NCI-H82 treated with DMSO at 0.1 percent for 48 hours (cell line): ENCODE data around the gene UNC119.
"Not testable (repeated sequence)": the region's sequence is repeated elsewhere in the genome, so short reads cannot be mapped to it uniquely, and the experiment has no call there.

Experiments used
- DNase-seq: peaks from one replicate; lab custom pipeline; 2025; ENCODE audit not compliant: unreplicated experiment; lab: John Stamatoyannopoulos, UW

The UNC119 gene

DNA sequence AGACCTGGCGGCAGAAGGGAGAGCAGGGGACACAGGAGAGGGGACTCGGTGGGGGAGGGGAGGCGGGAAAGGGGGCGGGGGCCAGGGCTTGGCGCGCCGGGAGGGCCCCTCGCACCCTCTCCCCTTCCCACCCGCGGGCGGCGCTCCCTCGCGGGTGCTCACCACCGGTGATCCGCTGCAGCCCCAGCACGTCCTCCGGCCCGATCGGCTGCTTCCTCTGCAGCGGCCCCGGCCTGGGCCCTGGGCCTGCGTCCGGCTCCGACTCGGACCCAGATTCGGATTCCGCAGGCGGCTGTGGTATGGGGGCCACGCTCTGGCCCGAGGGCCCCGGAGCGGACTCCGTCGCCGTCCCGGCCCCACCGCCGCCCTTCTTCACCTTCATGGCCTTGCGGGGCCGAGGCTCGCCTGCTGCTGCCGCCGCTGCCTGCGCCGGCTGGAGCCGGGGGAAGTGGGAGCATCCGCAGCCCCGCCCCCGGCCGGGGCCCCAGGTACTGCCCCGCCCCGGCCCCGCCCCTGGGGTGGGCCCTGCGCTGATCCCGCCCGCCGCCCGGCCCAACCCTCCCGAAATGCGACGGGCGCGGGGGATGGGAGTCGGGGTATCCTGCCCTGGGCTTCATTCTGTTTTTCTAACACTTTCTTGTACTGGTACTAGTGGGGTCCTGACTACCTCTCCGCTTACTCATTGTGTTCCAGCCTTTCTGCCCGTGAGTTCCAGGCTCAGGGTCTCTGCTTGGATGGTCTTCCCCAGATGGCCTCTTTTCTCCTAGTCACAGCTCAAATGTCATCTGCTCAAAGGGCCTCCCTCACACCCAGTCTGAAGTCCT, at the start of gene UNC119:
Gene UNC119 (minus strand): TSS at position 449 of the 824 bp plus-strand sequence. CDS start 67 bp downstream, at position 382.
- peak; percentile 75 for DNase-seq

DNA sequence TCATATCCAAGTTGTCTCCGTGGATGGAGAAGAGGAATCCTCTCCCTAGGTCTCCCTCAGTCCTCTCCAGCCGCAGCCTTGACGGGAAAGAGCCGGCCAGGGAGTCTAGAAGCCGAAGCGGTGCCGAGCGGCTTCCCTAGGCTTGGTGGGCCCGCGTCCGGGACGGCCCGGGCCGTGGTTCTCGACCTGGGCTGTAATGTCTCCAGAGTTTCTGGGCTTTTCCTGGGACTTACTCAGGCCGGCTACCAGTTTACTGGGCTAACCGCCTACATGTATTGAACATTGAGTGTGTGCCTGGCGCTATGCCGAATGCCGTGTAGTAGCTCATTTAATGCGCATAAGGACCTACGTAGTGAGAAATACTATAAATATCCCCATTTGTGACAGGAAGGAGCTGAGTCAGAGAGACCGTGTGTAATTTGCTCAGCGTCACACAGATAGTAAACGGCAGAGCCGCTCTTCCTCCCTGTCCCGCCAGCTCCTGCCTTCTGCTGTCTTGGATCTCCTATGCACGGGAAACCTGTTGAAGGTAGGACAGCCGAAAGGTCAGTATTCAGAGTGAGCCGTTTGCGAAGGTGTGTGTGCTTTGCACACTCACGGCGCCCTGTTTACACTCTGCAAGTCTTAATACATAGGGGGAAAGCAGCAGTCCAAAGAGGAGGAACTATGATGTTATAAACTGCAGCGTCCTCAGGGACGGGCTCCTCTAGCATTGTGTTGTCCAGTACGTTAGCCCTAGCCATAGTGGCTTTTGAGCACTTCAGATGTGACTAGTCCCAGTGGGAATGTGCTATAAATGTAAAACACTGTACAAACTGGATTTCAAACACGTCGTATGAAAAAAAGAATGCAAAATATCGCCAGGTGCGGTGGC, 47.1 kb upstream of the UNC119 start:
- peak; percentile 65 for DNase-seq

DNA sequence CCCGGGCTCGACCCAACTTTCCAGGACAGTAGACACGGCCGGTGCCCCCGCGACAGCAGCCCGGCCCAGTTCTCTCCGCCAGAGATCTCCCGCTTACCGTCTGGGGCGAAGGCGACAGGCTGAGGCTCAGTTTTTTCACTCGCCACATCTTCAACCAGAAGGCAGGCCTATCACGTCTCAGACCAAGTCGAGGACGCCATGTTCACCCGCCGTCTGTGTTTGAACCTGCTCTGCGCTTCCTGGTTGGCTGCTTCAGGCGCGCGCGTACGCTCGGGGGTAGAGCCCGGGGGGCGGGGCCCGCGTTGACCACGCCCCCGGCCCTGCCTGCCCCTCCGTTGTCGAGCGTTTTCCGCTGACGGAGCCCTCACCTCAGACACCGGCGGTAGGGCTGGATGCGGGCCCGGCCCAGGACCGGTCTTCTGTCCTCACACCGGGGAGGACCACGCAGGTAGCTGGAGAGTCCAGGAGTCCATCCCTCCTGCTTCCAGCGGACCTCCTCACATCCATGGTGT, 46.4 kb upstream of the UNC119 start, which contains the start of gene SPAG5:
Gene SPAG5 (minus strand): TSS at position 227 of the 512 bp plus-strand sequence. CDS start 79 bp downstream, at position 148.
- DNase-seq, result peak; percentile 92

DNA sequence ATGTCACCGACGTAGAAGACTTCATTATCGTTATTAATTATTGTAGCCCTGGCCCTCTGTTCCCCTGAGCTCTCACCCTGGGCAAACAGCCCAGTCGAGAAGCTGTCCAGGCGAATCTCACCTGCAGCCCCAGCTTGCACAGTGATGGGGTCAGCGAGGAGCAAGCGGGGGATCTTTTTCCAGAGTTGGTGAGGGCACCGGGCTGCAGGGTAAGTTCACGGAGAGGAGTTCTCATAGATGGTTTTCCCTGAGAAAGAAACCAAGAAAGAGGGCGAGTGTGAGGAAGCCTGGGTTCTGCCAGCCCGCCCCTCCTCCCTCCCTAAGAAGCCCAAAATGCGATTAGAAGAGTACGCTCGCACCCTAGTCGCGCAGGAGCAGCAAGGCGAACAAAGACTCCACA, 46.0 kb upstream of the UNC119 start:
- peak; percentile 86 for DNase-seq

DNA sequence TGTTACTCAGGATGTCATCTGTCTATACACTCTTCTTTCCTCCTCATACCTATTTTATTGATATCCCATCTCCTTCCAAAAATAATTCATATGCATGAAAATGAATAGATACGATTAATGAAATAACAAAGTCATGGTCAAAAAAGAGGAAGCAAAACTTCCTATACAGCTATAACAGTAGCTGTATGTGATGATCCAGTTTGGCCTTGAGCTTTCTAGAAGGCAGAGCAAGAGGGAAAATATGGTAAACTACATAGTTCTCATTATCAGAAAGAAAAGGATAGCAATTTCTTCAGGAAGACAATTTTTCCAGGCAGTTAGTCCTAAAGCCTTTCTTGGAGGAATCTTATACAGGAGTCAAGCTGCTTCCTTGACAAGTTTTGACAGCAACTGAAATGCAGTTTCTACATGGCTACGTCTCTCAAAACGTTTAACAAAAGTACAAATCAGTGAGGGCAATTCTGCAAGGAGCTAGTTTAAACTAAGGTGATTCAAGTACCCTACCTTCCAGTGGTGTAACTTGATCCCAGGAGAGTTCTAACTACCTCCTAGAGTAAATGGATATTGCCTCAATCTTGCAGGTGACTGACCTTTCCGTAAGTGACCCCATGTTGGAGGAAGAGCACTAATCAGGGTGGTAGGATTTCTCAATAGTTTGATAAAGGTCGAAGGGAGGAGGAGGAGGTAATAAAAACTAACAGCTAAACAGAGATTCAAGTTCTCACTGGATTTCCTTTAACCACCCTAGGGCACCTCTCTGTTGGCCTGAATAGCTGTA, 45.4 kb upstream of the UNC119 start:
- no peak for DNase-seq

DNA sequence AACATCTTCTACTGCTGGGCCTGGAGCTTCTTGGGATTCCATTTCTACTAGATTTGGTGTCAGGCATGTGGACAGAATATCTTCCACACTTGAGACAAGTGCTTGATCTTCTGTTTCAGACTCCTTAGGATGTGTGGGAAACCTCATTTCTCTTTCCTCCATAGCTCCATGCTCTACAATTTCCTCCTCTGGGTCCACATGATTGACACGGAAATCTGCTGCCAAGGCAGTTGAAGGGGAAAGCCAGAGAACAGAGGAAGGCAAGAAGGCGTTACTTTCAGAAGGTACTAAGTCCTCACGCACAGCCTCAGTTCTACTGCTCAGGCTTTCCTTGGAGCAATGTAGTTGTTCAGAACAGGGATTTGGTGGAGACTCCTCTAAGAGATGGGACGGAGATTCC, 39.8 kb upstream of the UNC119 start:
- no peak for DNase-seq

DNA sequence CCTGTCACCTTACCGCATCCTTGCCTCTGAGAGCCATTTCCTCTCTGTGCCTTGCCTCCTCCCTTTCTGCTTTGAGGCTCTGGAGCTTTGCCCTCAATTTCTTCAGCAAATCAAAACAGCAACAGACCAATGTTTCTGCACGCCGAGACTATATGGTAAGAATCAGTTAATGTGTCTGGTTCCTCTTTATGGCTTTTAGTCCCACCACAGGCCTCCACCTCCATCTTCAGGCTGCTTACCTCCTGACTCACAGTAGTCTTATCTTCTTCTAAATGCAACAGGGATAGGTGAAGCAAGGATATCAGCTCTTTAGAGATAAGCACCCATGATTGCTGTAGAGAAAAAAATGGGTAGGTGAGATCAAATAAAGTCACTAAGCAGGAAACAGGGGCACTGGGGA, 33.4 kb upstream of the UNC119 start:
- DNase-seq, result no peak

DNA sequence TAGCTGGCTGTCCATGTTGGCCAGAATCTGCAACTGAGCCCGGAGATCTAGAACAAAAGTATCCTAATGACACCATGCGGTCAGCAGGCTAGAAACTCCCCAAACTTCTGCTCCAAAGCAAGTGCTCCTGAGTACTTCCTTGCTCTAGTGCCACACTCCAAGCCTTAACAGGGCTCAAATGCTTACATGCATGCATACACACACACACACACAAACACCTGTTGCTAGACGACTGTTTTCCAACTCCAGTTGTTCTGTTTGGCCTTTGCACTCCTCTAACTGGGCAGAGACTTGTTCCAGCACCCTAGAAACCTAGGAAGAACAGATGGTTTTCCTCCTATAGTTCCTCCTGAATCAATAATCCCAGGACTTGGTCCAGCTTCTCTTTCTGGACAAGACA, 32.0 kb upstream of the UNC119 start:
- no peak for DNase-seq

DNA sequence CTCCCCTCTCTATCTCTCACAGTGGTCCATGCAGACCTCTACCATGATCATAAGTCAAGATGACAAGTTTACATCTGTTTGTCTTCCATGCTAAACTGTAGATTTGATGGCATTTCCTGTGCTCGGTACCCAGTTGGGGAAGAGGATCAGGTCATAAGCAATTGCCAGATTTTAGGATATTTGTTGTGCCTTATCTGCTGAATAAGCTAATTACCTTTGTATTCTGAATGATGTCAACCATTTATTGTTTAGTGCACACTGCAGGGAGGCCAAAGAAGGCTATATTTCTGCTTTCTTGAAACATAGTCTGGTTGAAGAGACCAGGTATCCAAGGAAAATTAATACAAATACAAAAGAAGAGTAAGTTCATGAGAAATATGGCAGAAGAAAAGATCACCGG, 30.1 kb upstream of the UNC119 start:
- DNase-seq, result no peak

DNA sequence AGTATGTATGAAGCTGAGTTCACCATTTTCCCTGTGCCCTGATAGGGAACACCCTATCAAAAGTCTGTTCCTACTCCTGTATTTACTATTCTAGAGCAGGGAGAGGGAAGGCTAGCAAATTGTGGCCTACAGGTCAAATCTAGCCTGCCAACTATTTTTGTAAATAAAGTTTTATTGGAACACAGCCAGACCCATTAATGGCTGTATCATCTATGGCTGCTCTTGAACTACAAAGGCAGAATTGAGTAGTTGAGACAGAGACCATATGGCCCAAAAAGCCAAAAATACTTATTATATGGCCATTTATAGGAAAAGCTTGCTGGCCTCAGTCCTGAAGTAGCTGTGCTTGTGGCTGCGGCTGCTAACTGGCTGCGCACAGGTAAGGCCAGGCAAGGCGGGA, 28.5 kb upstream of the UNC119 start:
- no peak for DNase-seq

DNA sequence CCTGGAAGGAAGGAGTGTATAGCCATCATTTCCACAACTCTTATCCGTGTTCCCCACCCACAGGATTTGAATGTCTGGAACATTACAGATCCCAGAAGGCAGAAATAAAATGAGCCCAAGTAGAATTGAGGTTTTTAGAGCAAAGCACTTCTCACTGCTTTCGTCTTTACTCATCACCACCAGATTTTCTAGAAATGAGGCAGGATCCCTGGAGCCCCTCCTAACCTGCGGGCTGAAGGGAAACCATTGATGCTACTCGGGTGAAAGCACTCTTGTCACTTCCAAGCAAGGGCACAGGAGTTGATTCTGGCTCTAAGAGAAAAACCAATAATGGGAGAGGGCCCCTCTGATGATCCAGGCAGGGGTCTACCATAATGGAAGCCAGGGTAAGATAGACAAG, 27.1 kb upstream of the UNC119 start:
- DNase-seq, result no peak

DNA sequence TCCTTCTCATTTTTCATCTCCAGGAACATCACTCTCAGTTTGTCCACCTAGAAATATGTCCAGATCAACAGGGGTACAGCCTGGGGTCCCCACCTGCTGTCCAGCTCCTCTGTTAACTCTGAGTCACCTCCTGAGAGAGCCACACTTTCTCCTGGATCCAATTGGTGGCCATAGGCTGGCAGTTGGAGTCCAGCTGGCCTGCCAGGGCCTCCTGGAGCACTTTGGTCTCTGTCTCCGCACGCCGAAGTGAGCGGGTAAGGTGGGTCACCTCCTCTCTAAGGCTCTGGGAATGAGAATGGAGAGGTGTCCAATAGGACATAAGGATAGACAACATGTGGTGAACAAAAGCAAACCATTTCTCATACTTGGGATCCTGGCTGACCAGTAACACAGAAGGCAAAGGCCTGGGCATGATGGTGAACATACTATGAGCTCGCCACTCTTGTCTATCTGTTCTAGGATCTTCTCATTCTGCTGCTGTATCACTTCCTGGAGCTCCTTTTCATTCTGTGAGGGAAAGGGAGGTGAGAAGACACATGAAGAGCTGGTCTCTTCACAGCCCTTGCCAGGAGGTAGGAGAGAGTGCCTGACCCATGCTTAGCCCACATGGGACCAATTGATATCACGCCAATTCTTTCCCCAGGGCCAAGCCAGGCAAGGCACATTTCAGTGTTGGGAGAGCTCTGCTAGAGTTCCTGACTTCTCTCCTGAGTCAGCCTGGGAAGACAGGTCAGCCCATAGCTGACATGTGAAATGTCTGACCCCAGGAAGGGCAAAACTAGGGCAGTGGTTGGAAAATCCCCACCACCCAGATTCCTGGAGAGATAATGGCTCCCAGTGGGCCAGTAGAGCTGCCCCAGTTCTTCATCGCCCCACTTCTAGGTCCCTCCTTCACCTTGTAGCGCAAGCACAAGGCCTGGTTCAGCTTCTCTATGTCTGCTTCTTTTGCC, 26.1 kb upstream of the UNC119 start:
- DNase-seq, result no peak

DNA sequence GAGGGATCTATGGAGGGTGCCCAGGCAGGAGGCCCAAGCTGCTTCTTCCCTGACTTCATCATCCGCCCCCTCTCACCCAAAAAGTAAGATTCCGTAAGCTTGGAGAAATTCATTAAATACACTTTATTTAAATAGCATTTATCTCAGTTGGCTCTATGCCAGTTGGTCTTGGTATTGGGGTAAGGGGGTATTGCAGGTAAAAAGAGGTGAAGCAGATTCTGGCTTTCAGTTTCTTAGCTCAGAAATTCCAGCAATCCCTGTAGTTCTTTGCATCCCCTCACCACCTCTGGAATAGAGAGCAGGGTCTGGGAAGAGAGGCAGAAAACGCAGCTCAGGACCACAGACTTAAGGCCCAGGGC, 25.0 kb upstream of the UNC119 start:
- DNase-seq, result no peak

DNA sequence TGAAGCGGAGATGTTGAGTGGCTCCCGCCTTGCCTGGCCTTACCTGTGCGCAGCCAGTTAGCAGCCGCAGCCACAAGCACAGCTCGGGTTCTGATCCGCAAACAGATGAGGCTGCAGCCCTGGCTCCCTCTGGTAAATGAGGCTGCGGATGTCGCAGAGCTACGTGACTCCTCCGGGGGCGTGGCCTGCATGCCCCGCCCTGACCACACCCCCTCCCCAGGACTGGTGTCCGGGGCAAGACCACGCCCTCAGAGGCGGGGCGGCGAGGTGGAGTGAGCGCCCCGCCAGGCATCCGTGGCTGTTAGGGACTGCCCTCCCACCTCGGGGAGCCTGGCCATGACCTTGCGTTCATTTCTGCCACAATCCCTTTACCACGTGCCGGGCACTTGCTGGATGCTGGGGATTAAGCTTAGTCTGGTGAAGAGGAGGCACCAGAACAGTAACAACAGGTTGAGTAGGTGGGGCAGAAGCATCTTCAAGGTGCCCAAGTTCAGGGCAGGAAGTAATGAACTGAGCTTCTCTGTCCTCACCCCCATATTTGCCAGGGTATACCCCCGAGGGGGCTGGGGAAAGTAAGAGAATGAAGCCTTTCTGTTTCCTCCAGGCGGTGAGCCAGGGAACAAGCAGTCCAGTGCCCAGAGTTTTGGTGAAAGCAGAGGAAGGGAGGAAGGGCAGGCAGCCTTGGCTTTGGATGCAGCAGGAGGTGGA, 24.5 kb upstream of the UNC119 start, which contains the start of gene ALDOC:
Gene ALDOC (minus strand): TSS at position 138 of the 708 bp plus-strand sequence. CDS start 1,363 bp downstream, outside the sequence.
- peak; percentile 90 for DNase-seq

DNA sequence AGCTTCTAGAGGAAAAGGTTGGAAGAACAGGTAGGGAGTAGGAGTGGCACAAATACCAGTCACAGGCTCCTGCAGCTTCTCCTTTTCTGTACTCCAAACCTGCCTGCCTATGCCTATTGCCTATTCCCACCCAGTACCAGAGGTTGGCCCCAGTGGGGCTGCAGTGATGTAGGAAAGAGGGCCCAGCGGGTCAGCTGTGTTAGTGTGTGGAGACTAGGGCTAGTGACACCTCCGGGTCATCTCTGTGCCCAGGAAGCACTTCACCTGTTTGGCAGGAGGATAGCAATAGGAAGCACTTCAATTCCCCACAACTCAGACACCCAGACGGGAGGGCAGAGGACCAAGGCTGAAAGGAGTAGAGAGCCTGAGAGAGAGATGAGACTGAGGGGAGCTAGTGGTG, 23.6 kb upstream of the UNC119 start:
- DNase-seq, result not testable (repeated sequence)

DNA sequence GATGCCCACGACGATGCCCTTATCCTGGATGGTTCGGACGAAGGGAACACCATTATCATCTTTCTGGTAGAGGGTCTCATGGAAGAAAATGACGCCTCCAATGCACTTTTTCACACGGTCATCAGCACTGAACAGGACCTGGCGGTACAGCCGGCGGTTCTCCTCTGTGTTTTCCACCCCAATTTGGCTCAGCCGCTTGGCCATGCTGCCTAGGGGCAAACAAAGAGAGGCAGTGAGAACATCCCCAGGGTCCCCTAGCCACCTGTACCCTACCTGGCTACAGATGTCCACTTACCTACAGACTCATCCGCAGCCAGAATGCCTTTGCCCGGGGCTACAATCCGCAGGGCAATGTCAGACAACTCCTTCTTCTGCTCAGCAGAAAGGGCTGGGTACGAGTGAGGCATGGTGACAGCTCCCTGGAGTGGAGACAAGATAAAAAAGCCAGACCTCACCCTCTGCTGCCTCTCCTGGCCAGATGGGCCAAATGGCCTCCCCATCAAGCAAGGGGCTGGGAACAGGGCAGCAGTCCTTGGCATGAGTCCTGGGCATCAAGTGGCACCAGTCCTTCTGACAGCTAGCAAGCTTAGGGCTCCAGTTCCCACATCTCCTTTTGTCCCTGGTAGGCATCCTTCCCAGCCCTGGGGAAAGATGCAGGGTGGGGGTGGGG, 22.8 kb upstream of the UNC119 start:
- no peak for DNase-seq

DNA sequence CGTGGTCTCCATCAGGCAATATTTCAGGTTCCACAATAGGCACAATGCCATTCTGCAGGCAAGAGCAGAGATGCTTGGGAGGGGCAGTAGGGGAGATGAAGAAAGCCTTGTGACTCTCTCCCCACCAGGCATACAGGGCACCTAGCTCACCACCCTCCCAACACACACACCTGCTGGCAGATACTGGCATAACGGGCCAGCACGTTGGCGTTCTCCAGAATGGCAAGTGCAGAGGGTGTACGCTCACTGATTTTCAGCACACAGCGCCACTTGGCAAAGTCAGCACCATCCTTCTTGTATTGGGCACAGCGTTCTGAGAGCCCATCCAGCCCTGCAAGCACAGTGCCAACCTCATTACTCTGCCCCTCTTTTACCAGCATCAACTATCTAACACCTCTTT, 22.1 kb upstream of the UNC119 start:
- no peak for DNase-seq

DNA sequence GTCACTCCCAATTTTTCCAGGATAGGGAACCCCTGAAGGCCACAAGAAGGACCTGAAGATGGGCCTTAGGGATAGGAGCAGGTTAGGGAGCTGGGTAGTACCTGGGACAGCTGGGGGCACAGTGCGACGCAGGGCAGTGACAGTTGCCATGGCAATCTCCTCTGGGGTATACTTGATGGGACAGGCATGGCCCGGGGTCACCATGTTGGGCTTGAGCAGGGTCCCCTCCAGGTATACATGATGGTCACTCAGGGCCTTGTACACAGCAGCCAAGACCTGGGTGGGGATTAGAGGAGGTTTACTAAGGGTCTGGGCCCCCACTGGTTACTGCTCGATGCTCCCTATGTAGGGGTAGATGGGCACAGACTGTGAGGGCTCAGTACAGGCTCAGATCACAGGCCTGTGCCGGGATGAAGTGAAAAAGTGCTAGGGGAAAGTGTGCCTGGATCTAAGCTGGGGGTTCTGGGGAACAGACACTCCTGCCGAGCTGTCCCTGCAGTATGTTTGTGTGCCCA, 21.6 kb upstream of the UNC119 start:
- DNase-seq, result no peak
